Nephron (organoid): ENCODE results near the gene DYNC1LI2.
"Not testable (repeated sequence)": the region's sequence is repeated elsewhere in the genome, so short reads cannot be mapped to it uniquely, and the experiment has no call there.

Experiments used
- H3K27ac Mint-ChIP-seq, 3 experiments: 2 replicates each; pipeline ENCODE4 v1.8.0; 2020; ENCODE audit warnings: mixed read lengths in 3 of 3, mild to moderate bottlenecking in 2 of 3, moderate library complexity in 1 of 3
- H3K27me3 Mint-ChIP-seq: 2 replicates; pipeline ENCODE4 v1.8.0; 2021; ENCODE audit warnings: low read depth, mild to moderate bottlenecking, moderate library complexity, mixed read lengths
- H3K36me3 Mint-ChIP-seq: 2 replicates; pipeline ENCODE4 v1.8.0; 2020; ENCODE audit warnings: low read depth, mixed read lengths
- H3K4me1 Mint-ChIP-seq: 2 replicates; pipeline ENCODE4 v1.8.0; 2020; ENCODE audit warnings: mixed read lengths
- H3K4me3 Mint-ChIP-seq, 3 experiments: 2 replicates each; pipeline ENCODE4 v1.8.0; 2020; ENCODE audit warnings: mild to moderate bottlenecking in 3 of 3, mixed read lengths in 3 of 3, moderate library complexity in 2 of 3
- H3K9me3 Mint-ChIP-seq: 2 replicates; pipeline ENCODE4 v1.8.0; 2020; ENCODE audit warnings: mixed read lengths
- CTCF ChIP-seq, 3 experiments: fragments of 200-600 bp; sonication (generic); IDR thresholded peaks; one replicate each; pipeline ENCODE4 v1.5.0; 2021; ENCODE audit warnings: antibody characterized with exemption in 3 of 3; ENCODE audit not compliant: unreplicated experiment in 3 of 3

DYNC1LI2 gene

GRCh38 chr16:66687906-66688625 lies 63.3 kb downstream of the DYNC1LI2 start:
- Mint-ChIP-seq H3K36me3 (no peaks in the 10 kb centered on the region), H3K4me1 (peaks cover 6% of the 10 kb centered on the region), H3K9me3 (no peaks in the 10 kb centered on the region), H3K27me3 (no peaks in the 10 kb centered on the region), H3K27ac (no peak overlapping the region), H3K4me3 (no peak overlapping the region)
- TF ChIP-seq CTCF (IDR thresholded peaks at IDR 0.05; ENCODE audit: unreplicated experiment in 3 of 3), result no peak

- not testable (repeated sequence) for H3K27me3 Mint-ChIP-seq, H3K36me3 Mint-ChIP-seq, H3K4me3 Mint-ChIP-seq, H3K4me1 Mint-ChIP-seq, H3K27ac Mint-ChIP-seq, H3K9me3 Mint-ChIP-seq
Measured at GRCh38 chr16:66685501-66686115, 65.8 kb downstream of the DYNC1LI2 start.

GRCh38 chr16:66682271-66682670 lies 69.1 kb downstream of the DYNC1LI2 start:
- H3K36me3 Mint-ChIP-seq, result peaks cover 4% of the 10 kb centered on the region
- H3K4me3 Mint-ChIP-seq, result no peak overlapping the region
- no peaks in the 10 kb centered on the region for H3K9me3 Mint-ChIP-seq
- H3K27me3 Mint-ChIP-seq, result peaks cover 3% of the 10 kb centered on the region
- peaks cover 6% of the 10 kb centered on the region for H3K4me1 Mint-ChIP-seq
- H3K27ac Mint-ChIP-seq, result peak overlapping the region in 2 of 3 experiments; percentile 63 to 74
- TF ChIP-seq CTCF (IDR thresholded peaks at IDR 0.05; ENCODE audit: unreplicated experiment in 3 of 3), result no peak

GRCh38 chr16:66681676-66682075 lies 69.7 kb downstream of the DYNC1LI2 start:
- Mint-ChIP-seq H3K36me3 (peaks cover 4% of the 10 kb centered on the region), H3K27ac (peak overlapping the region in 1 of 3 experiments; percentile 74), H3K27me3 (peaks cover 3% of the 10 kb centered on the region), H3K4me1 (peaks cover 8% of the 10 kb centered on the region), H3K4me3 (no peak overlapping the region), H3K9me3 (no peaks in the 10 kb centered on the region)
- no peak for TF ChIP-seq CTCF (IDR thresholded peaks at IDR 0.05; ENCODE audit: unreplicated experiment in 3 of 3)

- H3K4me1 Mint-ChIP-seq, result peaks cover 5% of the 10 kb centered on the region
- no peak overlapping the region for H3K4me3 Mint-ChIP-seq
- peak overlapping the region in 1 of 3 experiments; percentile 36 for H3K27ac Mint-ChIP-seq
- H3K9me3 Mint-ChIP-seq, result no peaks in the 10 kb centered on the region
- no peak for TF ChIP-seq CTCF (IDR thresholded peaks at IDR 0.05; ENCODE audit: unreplicated experiment in 3 of 3)
- H3K36me3 Mint-ChIP-seq, result peaks cover 8% of the 10 kb centered on the region
- peaks cover 3% of the 10 kb centered on the region for H3K27me3 Mint-ChIP-seq
Measured at GRCh38 chr16:66678337-66678736, 73.1 kb downstream of the DYNC1LI2 start.

GRCh38 chr16:66677836-66678235 lies 73.6 kb downstream of the DYNC1LI2 start:
- peak overlapping the region in 1 of 3 experiments; percentile 36 for H3K27ac Mint-ChIP-seq
- no peak overlapping the region for H3K4me3 Mint-ChIP-seq
- H3K27me3 Mint-ChIP-seq, result peaks cover 3% of the 10 kb centered on the region
- H3K9me3 Mint-ChIP-seq, result no peaks in the 10 kb centered on the region
- peaks cover 8% of the 10 kb centered on the region for H3K36me3 Mint-ChIP-seq
- TF ChIP-seq CTCF (IDR thresholded peaks at IDR 0.05; ENCODE audit: unreplicated experiment in 3 of 3), result no peak
- H3K4me1 Mint-ChIP-seq, result peaks cover 5% of the 10 kb centered on the region
